ENCODE results near the gene EEF1AKMT3. TPM values are rescaled to one million over a fixed set of nuclear protein-coding genes. Genes with fewer than 3 reads are reported as not detected.

EEF1AKMT3 gene
- total and polyA plus RNA-seq, 9 of the 15 experiments (the other 6 are each of a cell fraction or from before 2014, with no cell fraction given), result 4.1 to 17.2 (median 7.9) TPM

GRCh38 chr12:57744777-57745484 is 27.5 kb upstream of the EEF1AKMT3 start, which contains the start of gene TSPAN31 (continued):
- TF ChIP-seq CHD7 (IDR thresholded peaks at IDR 0.05; ENCODE audit: low read depth, low read length) (no peak), SRSF7 (optimal IDR thresholded peaks at IDR 0.05; ENCODE audit: low read depth, low read length) (no peak), MITF (IDR thresholded peaks at IDR 0.05) (no peak), TAF7 (tag; IDR thresholded peaks at IDR 0.05) (no peak), AFF4 (CRISPR knock-in tag; IDR thresholded peaks at IDR 0.05) (no peak; the same call in 1 of the 2 replicates), ZNF584 (CRISPR knock-in tag; IDR thresholded peaks at IDR 0.05; ENCODE audit: low read depth) (peak; percentile 69; the same call in 1 of the 2 replicates)

Measured in K562 (cell line).